Measurements from ENCODE around the gene ARL15. TPM values are rescaled to one million over a fixed set of nuclear protein-coding genes. Genes with fewer than 3 reads are reported as not detected.

Gene ARL15
- total RNA-seq, 2 experiments from 2014 or later: 10.6 to 12.3 TPM

GRCh38 chr5:54212331-54212730, 98.0 kb downstream of the ARL15 start:
- Mint-ChIP-seq H3K27ac (no peak overlapping the region), H3K4me1 (ENCODE audit: low read depth) (no peaks in the 10 kb centered on the region), H3K9me3 (ENCODE audit: insufficient read depth) (no peaks in the 10 kb centered on the region), H3K27me3 (ENCODE audit: low read depth) (no peaks in the 10 kb centered on the region), H3K36me3 (ENCODE audit: low read depth) (no peaks in the 10 kb centered on the region), H3K4me3 (no peak overlapping the region)
- ATAC-seq: no peak
- CTCF ChIA-PET: no interaction called here
- POLR2A ChIA-PET: no interaction called here
- DNase-seq: no peak

DNA sequence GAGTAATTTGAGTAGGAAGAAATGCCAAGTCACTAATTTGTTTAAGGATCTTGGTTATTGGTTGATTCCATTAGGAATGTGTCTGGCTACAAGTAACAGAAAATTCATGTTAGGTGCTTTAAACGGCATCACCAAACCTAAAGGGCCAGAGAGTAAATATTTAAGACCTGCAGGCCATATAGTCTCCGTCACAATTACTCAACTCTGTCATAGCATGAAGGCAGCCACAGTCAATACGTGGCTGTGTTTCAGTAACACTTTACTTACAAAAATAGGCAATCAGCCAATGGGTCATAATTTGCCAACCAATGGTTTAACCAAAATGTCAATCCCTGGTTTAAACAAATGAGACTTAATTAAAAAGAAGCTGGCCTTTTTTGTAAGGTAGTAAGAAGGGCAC, 98.5 kb downstream of the ARL15 start:
- Mint-ChIP-seq H3K36me3 (ENCODE audit: low read depth) (no peaks in the 10 kb centered on the region), H3K4me1 (ENCODE audit: low read depth) (no peaks in the 10 kb centered on the region), H3K27me3 (ENCODE audit: low read depth) (no peaks in the 10 kb centered on the region), H3K9me3 (ENCODE audit: insufficient read depth) (no peaks in the 10 kb centered on the region), H3K4me3 (no peak overlapping the region), H3K27ac (no peak overlapping the region)
- ATAC-seq (no peak), DNase-seq (no peak)
- POLR2A ChIA-PET: no interaction called here
- CTCF ChIA-PET: no interaction called here

DNA sequence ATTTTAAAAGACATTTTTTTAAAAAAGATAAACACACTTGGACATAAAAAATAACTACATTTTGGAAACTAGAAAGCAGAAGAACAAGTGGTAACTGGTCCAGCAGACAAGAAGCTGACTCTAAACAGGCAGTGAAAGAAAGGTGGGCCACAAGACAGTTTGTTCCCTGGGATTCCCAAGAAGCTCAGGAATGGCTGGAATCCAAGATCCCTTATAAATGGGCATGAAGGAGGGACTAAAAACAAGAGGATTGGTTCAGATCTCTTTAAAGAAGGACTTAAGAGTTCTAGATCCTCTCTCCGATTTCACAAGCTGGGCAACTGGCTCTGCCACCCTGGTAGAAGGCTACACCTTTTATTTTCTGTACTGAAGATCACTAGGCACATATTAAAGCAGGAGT, 102.8 kb downstream of the ARL15 start:
- H3K9me3 Mint-ChIP-seq (ENCODE audit: insufficient read depth): no peaks in the 10 kb centered on the region
- POLR2A ChIA-PET: no interaction called here
- ATAC-seq: no peak
- H3K27ac Mint-ChIP-seq: no peak overlapping the region
- H3K27me3 Mint-ChIP-seq (ENCODE audit: low read depth): no peaks in the 10 kb centered on the region
- no peaks in the 10 kb centered on the region for H3K4me1 Mint-ChIP-seq (ENCODE audit: low read depth)
- H3K36me3 Mint-ChIP-seq (ENCODE audit: low read depth): no peaks in the 10 kb centered on the region
- H3K4me3 Mint-ChIP-seq: no peak overlapping the region
- no peak for DNase-seq
- CTCF ChIA-PET: no interaction called here

DNA sequence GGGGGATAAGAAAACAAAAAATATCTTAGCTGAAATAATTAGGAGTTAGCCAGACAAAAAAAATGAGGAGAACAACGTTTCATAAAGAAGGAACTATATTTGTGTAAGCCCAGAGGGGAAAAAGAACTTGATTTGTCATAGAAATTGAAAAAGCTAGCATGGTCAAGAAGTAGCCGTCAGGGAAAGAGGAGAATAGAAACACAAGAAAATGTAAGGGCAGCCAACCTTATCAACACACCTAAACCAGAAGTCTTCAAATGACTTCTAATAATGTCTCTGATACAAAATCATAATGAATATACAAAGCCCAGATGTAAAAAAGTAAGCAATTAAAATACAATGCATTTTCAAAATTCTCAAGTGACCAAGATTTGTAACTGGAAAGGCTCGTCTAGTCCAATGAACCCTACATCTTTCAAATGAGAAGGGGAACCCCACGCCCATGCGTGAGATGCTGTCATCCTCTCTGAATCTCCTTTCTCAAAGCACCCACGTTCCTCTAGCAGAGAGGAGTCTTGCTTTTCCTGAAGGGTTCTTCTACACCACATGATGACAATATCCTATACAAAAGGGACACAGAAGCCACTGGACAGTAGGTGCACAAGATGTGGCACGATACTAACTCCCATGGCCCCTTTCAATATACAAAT, 103.7 kb downstream of the ARL15 start:
- Mint-ChIP-seq H3K4me3 (no peak overlapping the region), H3K4me1 (ENCODE audit: low read depth) (no peaks in the 10 kb centered on the region), H3K9me3 (ENCODE audit: insufficient read depth) (peaks cover 5% of the 10 kb centered on the region), H3K36me3 (ENCODE audit: low read depth) (no peaks in the 10 kb centered on the region), H3K27me3 (ENCODE audit: low read depth) (no peaks in the 10 kb centered on the region), H3K27ac (no peak overlapping the region)
- DNase-seq: no peak
- ChIA-PET POLR2A (no interaction called here), CTCF (no interaction called here)
- ATAC-seq: no peak

DNA sequence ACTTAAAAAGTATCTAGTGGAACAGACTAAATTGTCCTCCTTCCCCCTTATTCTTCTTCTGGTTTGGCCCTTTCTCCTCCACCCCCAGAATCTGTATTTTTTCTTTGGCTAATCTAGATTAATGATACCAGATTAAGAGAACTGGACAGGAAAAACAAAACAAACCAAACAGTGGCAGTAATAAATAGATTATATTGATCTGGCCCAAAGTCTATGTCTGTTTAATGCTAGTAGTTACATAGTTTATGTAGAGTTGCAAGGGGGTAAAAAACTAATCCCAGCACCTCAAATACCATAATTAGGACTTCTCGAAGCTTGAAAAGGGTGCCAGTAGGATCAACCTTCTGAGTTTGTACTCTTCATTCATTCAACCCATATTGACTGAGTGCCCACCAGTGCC, 104.5 kb downstream of the ARL15 start:
- Mint-ChIP-seq H3K27ac (no peak overlapping the region), H3K36me3 (ENCODE audit: low read depth) (no peaks in the 10 kb centered on the region), H3K4me3 (no peak overlapping the region), H3K27me3 (ENCODE audit: low read depth) (no peaks in the 10 kb centered on the region), H3K9me3 (ENCODE audit: insufficient read depth) (peaks cover 7% of the 10 kb centered on the region), H3K4me1 (ENCODE audit: low read depth) (no peaks in the 10 kb centered on the region)
- POLR2A ChIA-PET: no interaction called here
- DNase-seq (no peak), ATAC-seq (no peak)
- CTCF ChIA-PET: no interaction called here

DNA sequence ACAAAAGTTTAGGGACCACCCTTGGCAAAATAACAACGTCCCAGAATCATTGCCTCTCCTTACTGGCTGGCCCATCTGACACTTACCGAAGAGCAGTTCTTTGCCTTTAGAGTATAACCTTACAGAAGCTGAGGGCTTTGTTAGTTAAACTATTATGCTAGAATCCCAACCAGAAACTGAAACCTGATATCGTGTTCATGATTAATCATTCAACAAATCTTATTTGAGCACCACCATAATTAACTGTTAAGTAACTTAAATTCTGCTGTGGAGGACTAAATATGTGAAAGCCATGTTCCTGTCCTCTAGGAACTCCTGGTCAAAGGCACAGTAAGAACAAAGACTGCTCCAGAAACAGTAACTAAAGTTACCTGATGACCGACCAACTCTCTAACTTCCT, 104.9 kb downstream of the ARL15 start:
- CTCF ChIA-PET: no interaction called here
- H3K36me3 Mint-ChIP-seq (ENCODE audit: low read depth): no peaks in the 10 kb centered on the region
- H3K9me3 Mint-ChIP-seq (ENCODE audit: insufficient read depth): peaks cover 7% of the 10 kb centered on the region
- no peaks in the 10 kb centered on the region for H3K4me1 Mint-ChIP-seq (ENCODE audit: low read depth)
- DNase-seq: no peak
- no peaks in the 10 kb centered on the region for H3K27me3 Mint-ChIP-seq (ENCODE audit: low read depth)
- POLR2A ChIA-PET: no interaction called here
- H3K4me3 Mint-ChIP-seq: no peak overlapping the region
- ATAC-seq: no peak
- H3K27ac Mint-ChIP-seq: no peak overlapping the region

DNA sequence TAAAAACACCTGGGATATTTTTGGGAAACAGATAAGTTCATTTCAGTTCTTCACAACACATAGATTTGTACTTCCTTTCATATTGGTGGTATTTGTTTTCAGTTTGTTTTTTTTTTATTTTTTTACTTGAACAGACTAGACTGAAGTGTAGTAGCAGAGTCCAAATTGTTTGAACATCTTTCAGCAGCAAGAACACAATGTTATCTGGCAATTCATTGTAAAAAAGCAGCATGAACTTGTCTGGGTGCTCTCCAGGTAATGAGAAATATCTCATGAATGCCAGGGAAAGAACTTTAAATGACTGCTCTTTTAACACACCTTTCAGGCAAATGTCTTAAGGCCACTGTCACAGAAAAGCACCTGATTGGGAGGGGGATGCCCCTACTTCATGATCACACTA, 113.4 kb downstream of the ARL15 start:
- H3K27me3 Mint-ChIP-seq (ENCODE audit: low read depth): no peaks in the 10 kb centered on the region
- H3K4me3 Mint-ChIP-seq: no peak overlapping the region
- no peaks in the 10 kb centered on the region for H3K4me1 Mint-ChIP-seq (ENCODE audit: low read depth)
- peaks cover 9% of the 10 kb centered on the region for H3K9me3 Mint-ChIP-seq (ENCODE audit: insufficient read depth)
- CTCF ChIA-PET: no interaction called here
- H3K27ac Mint-ChIP-seq: no peak overlapping the region
- POLR2A ChIA-PET: no interaction called here
- no peaks in the 10 kb centered on the region for H3K36me3 Mint-ChIP-seq (ENCODE audit: low read depth)
- no peak for ATAC-seq
- no peak for DNase-seq

- Mint-ChIP-seq H3K36me3 (ENCODE audit: low read depth) (no peaks in the 10 kb centered on the region), H3K27ac (no peak overlapping the region), H3K27me3 (ENCODE audit: low read depth) (no peaks in the 10 kb centered on the region), H3K4me1 (ENCODE audit: low read depth) (no peaks in the 10 kb centered on the region), H3K9me3 (ENCODE audit: insufficient read depth) (peaks cover 4% of the 10 kb centered on the region), H3K4me3 (no peak overlapping the region)
- ChIA-PET CTCF (no interaction called here), POLR2A (no interaction called here)
- DNase-seq (no peak), ATAC-seq (no peak)
Observed at GRCh38 chr5:54195701-54196100, 114.7 kb downstream of the ARL15 start.

- Mint-ChIP-seq H3K36me3 (ENCODE audit: low read depth) (no peaks in the 10 kb centered on the region), H3K9me3 (ENCODE audit: insufficient read depth) (peaks cover 4% of the 10 kb centered on the region), H3K27me3 (ENCODE audit: low read depth) (no peaks in the 10 kb centered on the region), H3K4me3 (no peak overlapping the region), H3K4me1 (ENCODE audit: low read depth) (no peaks in the 10 kb centered on the region), H3K27ac (no peak overlapping the region)
- ATAC-seq (no peak), DNase-seq (no peak)
- ChIA-PET CTCF (interaction anchor here (1.5 kb wide), 1 partner anchor 8 kb away, joined by 5 read pairs; no protein-coding TSS in a partner anchor), POLR2A (no interaction called here)
Observed at GRCh38 chr5:54194318-54194717, 116.1 kb downstream of the ARL15 start.

DNA sequence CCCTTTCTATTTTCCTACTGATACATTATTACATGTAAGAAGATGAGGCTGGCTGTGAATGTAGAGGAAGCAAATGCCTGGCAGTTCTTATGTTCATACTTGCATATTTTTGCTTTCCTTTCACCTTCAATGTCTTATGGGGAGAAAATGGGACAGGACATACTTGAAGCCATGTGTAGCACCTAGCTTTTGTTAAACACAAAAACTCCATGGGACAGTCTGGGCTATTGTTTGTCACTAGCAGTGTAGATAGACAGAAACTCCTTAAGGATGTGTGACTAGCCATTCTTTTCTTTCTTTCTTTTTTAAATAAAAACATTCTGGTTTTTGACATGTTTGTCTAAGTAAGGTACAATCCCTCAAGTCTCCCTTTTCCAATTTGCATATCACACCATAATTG, 122.7 kb downstream of the ARL15 start:
- H3K27ac Mint-ChIP-seq: no peak overlapping the region
- ChIA-PET CTCF (no interaction called here), POLR2A (no interaction called here)
- peaks cover 2% of the 10 kb centered on the region for H3K36me3 Mint-ChIP-seq (ENCODE audit: low read depth)
- no peak for ATAC-seq
- H3K4me3 Mint-ChIP-seq: no peak overlapping the region
- no peaks in the 10 kb centered on the region for H3K4me1 Mint-ChIP-seq (ENCODE audit: low read depth)
- DNase-seq: no peak
- H3K9me3 Mint-ChIP-seq (ENCODE audit: insufficient read depth): no peaks in the 10 kb centered on the region
- no peaks in the 10 kb centered on the region for H3K27me3 Mint-ChIP-seq (ENCODE audit: low read depth)

GRCh38 chr5:54186912-54187445, 123.4 kb downstream of the ARL15 start:
- Mint-ChIP-seq H3K27me3 (ENCODE audit: low read depth) (no peaks in the 10 kb centered on the region), H3K27ac (no peak overlapping the region), H3K4me1 (ENCODE audit: low read depth) (no peaks in the 10 kb centered on the region), H3K9me3 (ENCODE audit: insufficient read depth) (no peaks in the 10 kb centered on the region), H3K4me3 (no peak overlapping the region), H3K36me3 (ENCODE audit: low read depth) (peaks cover 2% of the 10 kb centered on the region)
- ATAC-seq (no peak), DNase-seq (no peak)
- POLR2A ChIA-PET: interaction anchor here (0.6 kb wide), 1 partner anchor 124 kb away, joined by 3 read pairs; no protein-coding TSS in a partner anchor
- CTCF ChIA-PET: interaction anchor here (1.3 kb wide), 1 partner anchor 9 kb away, joined by 3 read pairs; no protein-coding TSS in a partner anchor

DNA sequence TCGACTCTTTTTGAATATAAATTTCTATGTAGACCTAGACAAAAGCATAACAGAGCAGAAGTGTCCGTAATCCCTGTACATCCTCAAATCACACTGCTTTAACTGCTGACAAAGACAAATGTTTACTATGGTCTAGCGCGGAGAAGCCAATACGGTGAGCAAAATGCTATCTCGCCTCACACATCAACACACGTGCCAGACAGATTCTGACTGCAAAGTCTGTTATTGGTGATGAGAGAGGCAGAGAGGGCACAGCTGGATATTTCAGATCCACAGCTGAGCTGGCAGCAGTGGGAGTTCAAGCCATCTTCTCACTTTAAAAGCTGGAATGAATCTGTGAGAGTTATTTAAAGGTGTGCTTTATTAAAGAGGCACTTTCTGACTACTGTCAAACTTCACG, 124.3 kb downstream of the ARL15 start:
- ATAC-seq (no peak), DNase-seq (no peak)
- CTCF ChIA-PET: interaction anchor here (1.3 kb wide), 1 partner anchor 8 kb away, joined by 3 read pairs; no protein-coding TSS in a partner anchor
- no peaks in the 10 kb centered on the region for H3K27me3 Mint-ChIP-seq (ENCODE audit: low read depth)
- no peak overlapping the region for H3K4me3 Mint-ChIP-seq
- H3K4me1 Mint-ChIP-seq (ENCODE audit: low read depth): no peaks in the 10 kb centered on the region
- POLR2A ChIA-PET: interaction anchor here (0.6 kb wide), 1 partner anchor 125 kb away, joined by 3 read pairs; no protein-coding TSS in a partner anchor
- H3K27ac Mint-ChIP-seq: no peak overlapping the region
- H3K36me3 Mint-ChIP-seq (ENCODE audit: low read depth): peaks cover 2% of the 10 kb centered on the region
- no peaks in the 10 kb centered on the region for H3K9me3 Mint-ChIP-seq (ENCODE audit: insufficient read depth)

GRCh38 chr5:54184806-54185205, 125.6 kb downstream of the ARL15 start:
- ATAC-seq (no peak), DNase-seq (no peak)
- H3K27ac Mint-ChIP-seq: no peak overlapping the region
- no peaks in the 10 kb centered on the region for H3K4me1 Mint-ChIP-seq (ENCODE audit: low read depth)
- no peak overlapping the region for H3K4me3 Mint-ChIP-seq
- ChIA-PET CTCF (no interaction called here), POLR2A (no interaction called here)
- H3K36me3 Mint-ChIP-seq (ENCODE audit: low read depth): peaks cover 2% of the 10 kb centered on the region
- no peaks in the 10 kb centered on the region for H3K27me3 Mint-ChIP-seq (ENCODE audit: low read depth)
- no peaks in the 10 kb centered on the region for H3K9me3 Mint-ChIP-seq (ENCODE audit: insufficient read depth)
